Measurements from ENCODE around the gene POLR3GL. TPM values are rescaled to one million over a fixed set of nuclear protein-coding genes. Genes with fewer than 3 reads are reported as not detected.

Gene POLR3GL
- total and polyA plus RNA-seq, 12 donors: 30.9 to 64.5 (median 39.5) TPM

GRCh38 chr1:145935708-145936107 is 28.8 kb upstream of the POLR3GL start:
- no peak for DNase-seq

GRCh38 chr1:145936247-145936646 is 28.2 kb upstream of the POLR3GL start:
- no peak for ATAC-seq

More at GRCh38 chr1:145935708-145936107, 28.8 kb upstream of the POLR3GL start:
- Histone ChIP-seq H3K36me3 (peaks cover 0 to 100% (median 34%) of the 10 kb centered on the region in 9 donors), H3K4me3 (no peak overlapping the region), H3K27me3 (no peaks in the 10 kb centered on the region), H3K27ac (no peak overlapping the region), H3K9me3 (no peaks in the 10 kb centered on the region), H3K4me1 (peaks cover 0 to 5% (median 0%) of the 10 kb centered on the region in 9 donors)
- ATAC-seq: no peak
- intact Hi-C loops (cut with DNase I): no loop called here
- no peak for TF ChIP-seq CTCF (IDR thresholded peaks at IDR 0.05)

DNA sequence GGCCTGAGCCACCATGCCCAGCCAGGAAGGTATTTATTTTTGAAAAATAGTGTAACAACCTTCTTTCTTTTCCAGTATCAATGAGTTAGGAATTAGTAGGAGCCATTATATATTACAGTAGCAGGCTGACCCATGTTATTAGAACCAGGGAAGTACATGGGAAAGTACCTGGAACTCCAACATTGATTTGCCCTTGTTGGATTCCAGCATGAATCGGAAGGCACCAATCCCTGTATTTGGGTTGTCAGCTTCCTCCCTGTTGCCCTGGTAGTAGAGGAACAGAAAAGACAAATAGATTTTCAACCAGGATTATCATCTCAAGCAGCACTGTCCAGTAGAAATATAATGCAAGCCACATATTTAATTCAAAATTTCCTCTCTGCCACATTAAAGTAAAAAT is 27.1 kb upstream of the POLR3GL start:
- Histone ChIP-seq H3K4me3 (no peak overlapping the region), H3K36me3 (peaks cover 0 to 100% (median 39%) of the 10 kb centered on the region in 9 donors), H3K9me3 (no peaks in the 10 kb centered on the region), H3K27me3 (no peaks in the 10 kb centered on the region), H3K4me1 (peaks cover 0 to 5% (median 0%) of the 10 kb centered on the region in 9 donors), H3K27ac (no peak overlapping the region)
- no peak for TF ChIP-seq CTCF (IDR thresholded peaks at IDR 0.05)
- ATAC-seq: no peak
- intact Hi-C loops (cut with DNase I): no loop called here
- WGBS, 2 donors: 83 to 85% methylated on average over 1 of the region's 1 CpG
- no peak for DNase-seq

More at GRCh38 chr1:145936247-145936646, 28.2 kb upstream of the POLR3GL start:
- 88 to 95% methylated on average over 8 of the region's 8 CpGs for WGBS, 2 donors
- peaks cover 0 to 100% (median 34%) of the 10 kb centered on the region in 9 donors for H3K36me3 ChIP-seq
- no peak overlapping the region for H3K27ac ChIP-seq
- no peaks in the 10 kb centered on the region for H3K9me3 ChIP-seq
- no peak overlapping the region for H3K4me3 ChIP-seq
- intact Hi-C loops (cut with DNase I): no loop called here
- no peaks in the 10 kb centered on the region for H3K27me3 ChIP-seq
- peaks cover 0 to 5% (median 0%) of the 10 kb centered on the region in 9 donors for H3K4me1 ChIP-seq
- no peak for DNase-seq
- TF ChIP-seq CTCF (IDR thresholded peaks at IDR 0.05): no peak

- Histone ChIP-seq H3K4me3 (no peak overlapping the region), H3K9me3 (no peaks in the 10 kb centered on the region), H3K36me3 (peaks cover 0 to 100% (median 29%) of the 10 kb centered on the region in 9 donors), H3K27ac (no peak overlapping the region), H3K27me3 (no peaks in the 10 kb centered on the region), H3K4me1 (peaks cover 0 to 2% (median 0%) of the 10 kb centered on the region in 9 donors)
- intact Hi-C loops (cut with DNase I): no loop called here
- DNase-seq (no peak), ATAC-seq (no peak)
- TF ChIP-seq CTCF (IDR thresholded peaks at IDR 0.05): no peak
- WGBS, 2 donors: 88 to 92% methylated on average over 4 of the region's 4 CpGs
Observed at GRCh38 chr1:145942405-145942804, 22.1 kb upstream of the POLR3GL start.

Data from heart right ventricle (tissue), 16 donors.